MM.1S (cell line): ENCODE measurements around the gene AGPS.

ENCODE experiments used
- DNase-seq: peaks from one replicate; pipeline ENCODE4 v3.0.0-alpha.2; 2015
- H2AFZ ChIP-seq: fragments of 300-600 bp; sonication (generic); 2 replicates; pipeline ENCODE4 v1.6.0; 2016; ENCODE audit warnings: antibody characterized with exemption, low read length
- H3F3A ChIP-seq: fragments of 300-600 bp; sonication (generic); 2 replicates; pipeline ENCODE4 v1.6.1; 2016; ENCODE audit warnings: mild to moderate bottlenecking, antibody characterized with exemption, low read length, moderate library complexity, mixed read lengths; ENCODE audit not compliant: insufficient read depth
- H3K27ac ChIP-seq: fragments of 300-600 bp; sonication (generic); 2 replicates; pipeline ENCODE4 v1.5.1; 2016; ENCODE audit warnings: mild to moderate bottlenecking, low read length
- H3K27me3 ChIP-seq: fragments of 300-600 bp; sonication (generic); replicated peaks from 2 replicates; pipeline ENCODE4 v1.6.0; 2016; ENCODE audit warnings: low read length; ENCODE audit not compliant: insufficient read depth
- H3K36me3 ChIP-seq: fragments of 300-600 bp; sonication (generic); replicated peaks from 2 replicates; pipeline ENCODE4 v1.6.1; 2016; ENCODE audit warnings: mild to moderate bottlenecking, low read length, mixed read lengths; ENCODE audit not compliant: insufficient read depth
- H3K4me1 ChIP-seq: fragments of 300-600 bp; sonication (generic); 2 replicates; pipeline ENCODE4 v1.6.1; 2016; ENCODE audit warnings: low read length, mixed read lengths
- H3K4me2 ChIP-seq: fragments of 300-600 bp; sonication (generic); 2 replicates; pipeline ENCODE4 v1.6.0; 2016; ENCODE audit warnings: low read depth, low read length
- H3K4me3 ChIP-seq: fragments of 300-600 bp; sonication (generic); 2 replicates; pipeline ENCODE4 v1.5.1; 2016; ENCODE audit warnings: low read length, mixed read lengths
- H3K79me2 ChIP-seq: fragments of 300-600 bp; sonication (generic); 2 replicates; pipeline ENCODE4 v1.6.1; 2016; ENCODE audit warnings: mixed run types, low read length, mixed read lengths
- H3K9ac ChIP-seq: fragments of 300-600 bp; sonication (generic); 2 replicates; pipeline ENCODE4 v1.6.1; 2016; ENCODE audit warnings: low read length, mixed read lengths
- H3K9me2 ChIP-seq: fragments of 300-600 bp; sonication (generic); replicated peaks from 2 replicates; pipeline ENCODE4 v1.6.1; 2016; ENCODE audit warnings: mild to moderate bottlenecking, low read length, mixed read lengths; ENCODE audit not compliant: insufficient read depth
- H3K9me3 ChIP-seq: fragments of 300-600 bp; sonication (generic); replicated peaks from 2 replicates; pipeline ENCODE4 v1.6.1; 2016; ENCODE audit warnings: mild to moderate bottlenecking, low read length, mixed read lengths; ENCODE audit not compliant: insufficient read depth
- H4K20me1 ChIP-seq: fragments of 300-600 bp; sonication (generic); 2 replicates; pipeline ENCODE4 v1.6.1; 2016; ENCODE audit warnings: mild to moderate bottlenecking, low read length, moderate library complexity, mixed read lengths; ENCODE audit not compliant: insufficient read depth
- CTCF ChIP-seq: fragments of 300-600 bp; sonication (generic); IDR thresholded peaks from 2 replicates; pipeline ENCODE4 v1.5.1; 2016; ENCODE audit warnings: antibody characterized with exemption, low read length, mixed read lengths
- EZH2 ChIP-seq: fragments of 300-600 bp; sonication (generic); optimal IDR thresholded peaks from 2 replicates; pipeline ENCODE3; 2017; ENCODE audit warnings: low read depth, mild to moderate bottlenecking, antibody characterized with exemption, low read length, mixed read lengths
- EZH2phosphoT487 ChIP-seq: fragments of 300-600 bp; sonication (generic); IDR thresholded peaks from 2 replicates; pipeline ENCODE4 v1.6.1; 2018; ENCODE audit warnings: antibody characterized with exemption, low read length

The AGPS gene

GRCh38 chr2:177540283-177540682 is 147.7 kb downstream of the AGPS start:
- H3K9ac ChIP-seq, result no peak overlapping the region

GRCh38 chr2:177541258-177541991 is 148.9 kb downstream of the AGPS start:
- H4K20me1 ChIP-seq, result no peaks in the 10 kb centered on the region
- H3K36me3 ChIP-seq, result no peaks in the 10 kb centered on the region
- no peak overlapping the region for H3K4me3 ChIP-seq
- no peak overlapping the region for H3K27ac ChIP-seq
- H3K4me2 ChIP-seq, result no peak overlapping the region
- no peaks in the 10 kb centered on the region for H3K9me2 ChIP-seq
- no peak for DNase-seq
- peaks cover 20% of the 10 kb centered on the region for H3F3A ChIP-seq
- H3K79me2 ChIP-seq, result no peaks in the 10 kb centered on the region
- H3K9ac ChIP-seq, result no peak overlapping the region
- no peaks in the 10 kb centered on the region for H3K27me3 ChIP-seq
- no peaks in the 10 kb centered on the region for H3K9me3 ChIP-seq
- peaks cover 44% of the 10 kb centered on the region for H3K4me1 ChIP-seq
- no peak overlapping the region for H2AFZ ChIP-seq
- TF ChIP-seq EZH2 (no peak), EZH2phosphoT487 (no peak), CTCF (no peak)

More at GRCh38 chr2:177540283-177540682, 147.7 kb downstream of the AGPS start:
- peaks cover 11% of the 10 kb centered on the region for H3F3A ChIP-seq
- TF ChIP-seq EZH2 (no peak), CTCF (no peak), EZH2phosphoT487 (no peak)
- no peaks in the 10 kb centered on the region for H4K20me1 ChIP-seq
- no peaks in the 10 kb centered on the region for H3K9me2 ChIP-seq
- H3K4me3 ChIP-seq, result no peak overlapping the region
- H2AFZ ChIP-seq, result no peak overlapping the region
- H3K36me3 ChIP-seq, result no peaks in the 10 kb centered on the region
- peaks cover 33% of the 10 kb centered on the region for H3K4me1 ChIP-seq
- no peak for DNase-seq
- H3K27ac ChIP-seq, result no peak overlapping the region
- no peaks in the 10 kb centered on the region for H3K27me3 ChIP-seq
- H3K4me2 ChIP-seq, result no peak overlapping the region
- no peaks in the 10 kb centered on the region for H3K79me2 ChIP-seq
- no peaks in the 10 kb centered on the region for H3K9me3 ChIP-seq

- H3K27me3 ChIP-seq, result no peaks in the 10 kb centered on the region
- no peaks in the 10 kb centered on the region for H4K20me1 ChIP-seq
- H3K79me2 ChIP-seq, result no peaks in the 10 kb centered on the region
- H3K4me1 ChIP-seq, result peaks cover 54% of the 10 kb centered on the region
- no peak for DNase-seq
- TF ChIP-seq CTCF, result no peak
- TF ChIP-seq EZH2phosphoT487, result no peak
- no peak for TF ChIP-seq EZH2
- no peak overlapping the region for H3K4me2 ChIP-seq
- H3K36me3 ChIP-seq, result no peaks in the 10 kb centered on the region
- peaks cover 29% of the 10 kb centered on the region for H3F3A ChIP-seq
- no peaks in the 10 kb centered on the region for H3K9me3 ChIP-seq
- H2AFZ ChIP-seq, result no peak overlapping the region
- no peaks in the 10 kb centered on the region for H3K9me2 ChIP-seq
- H3K27ac ChIP-seq, result no peak overlapping the region
- no peak overlapping the region for H3K4me3 ChIP-seq
- no peak overlapping the region for H3K9ac ChIP-seq
These were observed 149.8 kb downstream of the AGPS start for GRCh38 chr2:177542396-177542795.
